ENCODE results near the gene OR10V1.

Gene OR10V1

GRCh38 chr11:59667812-59668187 lies 45.8 kb downstream of the OR10V1 start:
- no peak for DNase-seq

GRCh38 chr11:59666969-59667368 lies 46.7 kb downstream of the OR10V1 start:
- no peak for DNase-seq
